ENCODE measurements around the gene BAMBI.

The BAMBI gene

DNA sequence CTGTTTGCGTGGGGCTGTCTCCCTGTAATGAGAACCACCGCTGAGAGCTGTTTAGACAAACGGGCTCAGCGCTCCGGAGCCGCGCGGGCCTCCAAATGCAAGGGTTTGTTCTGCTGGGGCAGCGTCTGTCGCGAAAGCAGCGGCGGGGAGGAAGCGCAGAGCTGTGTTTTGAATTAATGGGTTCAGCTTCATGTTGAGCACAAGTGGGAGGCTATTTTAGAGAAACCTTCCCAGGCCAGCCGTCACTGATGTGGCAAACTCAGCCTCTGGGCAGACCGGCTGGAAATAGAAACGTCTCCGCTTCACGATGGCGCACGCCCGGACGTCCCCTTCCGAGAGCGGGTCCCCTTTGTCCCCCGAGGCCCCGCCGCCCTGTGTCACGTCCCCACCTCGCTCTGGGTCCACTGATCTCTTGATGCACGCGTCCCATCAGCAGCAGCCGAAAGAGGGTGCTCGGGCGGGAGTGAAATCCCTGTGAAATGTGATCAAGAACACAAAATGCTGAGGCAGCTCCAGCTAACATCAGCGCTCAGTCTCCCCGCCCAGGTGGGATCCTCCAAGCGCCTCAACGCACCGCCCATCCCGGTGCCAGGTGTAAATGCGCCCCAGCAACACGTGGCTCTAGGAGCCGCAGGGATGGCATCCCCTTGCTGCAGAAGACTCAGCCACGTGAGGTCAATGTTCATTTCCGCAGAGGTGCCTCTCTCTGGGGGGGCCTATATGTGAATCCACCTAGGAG lies 44.9 kb downstream of the BAMBI start:
- ChIA-PET CTCF (interaction anchor here (0.8 to 2.2 kb wide), 7 partner anchors 10 to 408 kb away, joined by 3 to 6 read pairs (median 4); no protein-coding TSS in a partner anchor), POLR2A (interaction anchor here (0.6 to 0.9 kb wide), 2 partner anchors 45 to 131 kb away, joined by 3 to 4 read pairs; partner anchors contain the start of gene BAMBI)
- H3K4me3 ChIP-seq (ENCODE audit: low read depth, low read length) = peak overlapping the region; percentile 56
- DNase-seq (ENCODE audit: low read depth, low spot score) = no peak
- TF ChIP-seq, protein P1, sequence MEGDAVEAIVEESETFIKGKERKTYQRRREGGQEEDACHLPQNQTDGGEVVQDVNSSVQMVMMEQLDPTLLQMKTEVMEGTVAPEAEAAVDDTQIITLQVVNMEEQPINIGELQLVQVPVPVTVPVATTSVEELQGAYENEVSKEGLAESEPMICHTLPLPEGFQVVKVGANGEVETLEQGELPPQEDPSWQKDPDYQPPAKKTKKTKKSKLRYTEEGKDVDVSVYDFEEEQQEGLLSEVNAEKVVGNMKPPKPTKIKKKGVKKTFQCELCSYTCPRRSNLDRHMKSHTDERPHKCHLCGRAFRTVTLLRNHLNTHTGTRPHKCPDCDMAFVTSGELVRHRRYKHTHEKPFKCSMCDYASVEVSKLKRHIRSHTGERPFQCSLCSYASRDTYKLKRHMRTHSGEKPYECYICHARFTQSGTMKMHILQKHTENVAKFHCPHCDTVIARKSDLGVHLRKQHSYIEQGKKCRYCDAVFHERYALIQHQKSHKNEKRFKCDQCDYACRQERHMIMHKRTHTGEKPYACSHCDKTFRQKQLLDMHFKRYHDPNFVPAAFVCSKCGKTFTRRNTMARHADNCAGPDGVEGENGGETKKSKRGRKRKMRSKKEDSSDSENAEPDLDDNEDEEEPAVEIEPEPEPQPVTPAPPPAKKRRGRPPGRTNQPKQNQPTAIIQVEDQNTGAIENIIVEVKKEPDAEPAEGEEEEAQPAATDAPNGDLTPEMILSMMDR (IDR thresholded peaks at IDR 0.05; ENCODE audit: insufficient read depth, low read length, missing control alignments) = no peak

DNA sequence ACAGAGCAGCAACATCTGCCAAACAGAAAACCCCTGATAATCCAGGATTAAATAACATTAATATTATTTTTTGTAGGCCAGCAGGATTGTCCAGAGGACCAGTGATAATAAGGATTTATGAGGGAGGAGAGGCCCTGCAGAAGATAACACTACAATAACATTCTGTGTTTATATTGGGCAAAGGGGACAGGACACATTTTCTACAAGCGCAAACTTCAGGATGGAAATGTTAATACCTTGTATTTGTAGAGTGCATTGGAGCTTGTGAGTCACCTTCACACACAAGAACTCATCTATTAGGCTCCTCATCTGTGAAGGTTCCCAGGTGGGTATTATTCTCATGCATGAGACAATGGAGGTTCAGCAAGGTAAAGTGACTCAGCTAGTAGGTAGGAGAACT lies 51.0 kb downstream of the BAMBI start:
- ChIA-PET CTCF (no interaction called here), POLR2A (no interaction called here)
- no peak for DNase-seq (ENCODE audit: low read depth, low spot score)
- TF ChIP-seq, protein P1 (IDR thresholded peaks at IDR 0.05; ENCODE audit: insufficient read depth, low read length, missing control alignments) = no peak
- no peak overlapping the region for H3K4me3 ChIP-seq (ENCODE audit: low read depth, low read length)

DNA sequence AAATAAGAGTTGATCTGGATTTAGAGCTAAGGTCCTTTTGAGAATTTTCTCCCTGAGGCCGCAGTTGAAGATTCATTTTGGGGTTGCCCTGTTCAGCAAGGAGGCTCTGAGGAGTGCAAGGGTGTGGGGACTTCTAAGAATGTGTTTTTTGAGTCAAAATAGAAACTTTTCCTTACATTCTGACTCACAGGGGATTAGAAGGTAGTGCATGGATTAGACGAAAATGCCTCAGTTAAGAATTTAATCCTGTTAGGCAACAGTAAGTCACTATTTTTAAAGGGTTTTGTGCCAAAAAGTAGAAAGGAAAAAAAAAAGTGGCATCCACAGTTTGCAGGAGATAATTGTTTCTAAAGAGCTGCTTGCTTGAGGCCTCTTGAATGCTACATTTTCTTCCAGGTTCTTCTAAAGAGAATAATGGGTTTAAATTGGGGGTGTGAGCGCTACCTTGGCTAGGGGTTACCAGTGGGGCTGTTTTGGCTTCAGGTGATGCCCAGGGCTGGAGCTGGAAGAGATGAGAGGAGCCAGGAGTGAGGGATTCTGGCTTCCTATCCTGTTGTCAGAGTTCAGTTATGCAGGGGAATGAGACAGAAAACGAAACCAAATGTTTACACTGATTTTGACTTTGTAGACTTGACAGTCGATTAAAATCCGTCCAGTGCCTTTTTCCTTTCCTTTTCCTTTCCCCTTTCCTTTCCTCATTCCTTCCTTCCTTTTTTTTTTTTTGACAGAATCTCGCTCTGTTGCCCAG lies 52.9 kb downstream of the BAMBI start:
- TF ChIP-seq, protein P1 (IDR thresholded peaks at IDR 0.05; ENCODE audit: insufficient read depth, low read length, missing control alignments) = no peak
- ChIA-PET POLR2A (no interaction called here), CTCF (no interaction called here)
- no peak overlapping the region for H3K4me3 ChIP-seq (ENCODE audit: low read depth, low read length)
- DNase-seq (ENCODE audit: low read depth, low spot score) = peak; percentile 28

DNA sequence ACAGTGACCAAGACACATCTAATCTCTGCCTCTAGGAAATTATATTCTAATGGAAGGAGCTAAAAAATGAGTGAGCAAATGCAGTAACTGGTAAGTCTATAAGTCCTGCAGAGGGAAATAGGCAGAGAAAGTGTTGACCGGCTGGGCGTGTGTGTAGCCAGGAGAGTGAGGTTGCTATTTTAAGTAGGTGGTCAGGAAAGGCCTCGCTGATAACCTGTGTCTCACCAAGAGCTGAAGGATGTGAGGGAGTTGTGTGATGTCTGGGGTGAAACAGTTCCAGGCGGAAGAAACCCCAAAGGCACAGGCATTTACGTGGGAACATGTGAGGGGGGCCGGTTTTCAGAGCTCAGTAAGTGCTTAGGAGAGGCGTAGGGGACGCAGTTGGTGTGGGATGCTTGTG lies 54.8 kb downstream of the BAMBI start:
- no peak for DNase-seq (ENCODE audit: low read depth, low spot score)
- TF ChIP-seq, protein P1 (IDR thresholded peaks at IDR 0.05; ENCODE audit: insufficient read depth, low read length, missing control alignments) = no peak
- H3K4me3 ChIP-seq (ENCODE audit: low read depth, low read length) = no peak overlapping the region
- CTCF ChIA-PET = interaction anchor here (0.5 to 1.0 kb wide), 4 partner anchors 10 to 304 kb away, joined by 3 to 4 read pairs (median 3); no protein-coding TSS in a partner anchor
- POLR2A ChIA-PET = no interaction called here
